ENCODE measurements around the gene ARRB1. TPM values are rescaled to one million over a fixed set of nuclear protein-coding genes. Genes with fewer than 3 reads are reported as not detected.

Gene ARRB1
- total and polyA plus RNA-seq, 4 donors = 3.3 to 21.2 (median 12.5) TPM

DNA sequence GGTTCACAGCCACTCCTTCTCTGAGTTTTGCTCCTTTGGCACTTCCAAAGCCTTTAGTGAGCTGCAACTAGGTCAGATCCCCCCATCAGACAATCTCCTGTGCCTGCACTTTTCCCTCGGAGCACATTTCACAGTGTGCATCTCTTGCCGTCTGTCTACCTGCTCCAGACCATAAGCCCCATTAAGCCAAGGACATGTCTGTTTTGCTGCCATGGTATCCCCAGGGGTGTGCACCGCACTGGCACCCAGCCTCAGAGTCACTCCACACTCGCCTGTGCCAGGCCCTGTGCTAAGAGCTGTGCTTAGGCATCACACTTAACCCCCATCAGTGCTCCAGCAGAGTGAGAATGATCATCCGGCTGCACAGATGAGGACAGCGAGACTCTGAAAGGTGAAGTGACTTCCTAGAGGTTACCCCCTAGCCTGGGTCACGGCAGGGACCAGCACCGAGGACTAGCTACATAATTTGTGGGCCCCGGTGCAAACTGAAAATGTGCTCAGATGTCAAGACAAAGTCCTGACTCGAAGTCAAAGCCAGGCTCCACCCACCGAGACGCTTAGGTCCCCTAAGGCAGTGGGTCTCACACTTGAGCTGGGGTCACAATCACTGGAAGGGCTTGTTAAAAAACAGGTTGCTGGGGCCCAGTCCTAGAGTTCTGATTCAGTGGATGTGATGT is 33.9 kb downstream of the ARRB1 start:
- DNase-seq (ENCODE audit: low spot score) = no peak
- H3K4me3 ChIP-seq (ENCODE audit: low read depth in 1 of 3, low read length in 3 of 3) = no peak overlapping the region
- no peak overlapping the region for H3K27ac ChIP-seq (ENCODE audit: low read depth in 1 of 2, low read length in 2 of 2)
- no peaks in the 10 kb centered on the region for H3K27me3 ChIP-seq (ENCODE audit: control insufficient read depth in 4 of 4, insufficient read depth in 4 of 4, low read length in 3 of 4)
- no peaks in the 10 kb centered on the region for H3K9me3 ChIP-seq (ENCODE audit: control insufficient read depth in 4 of 4, low read length in 3 of 4)
- H3K36me3 ChIP-seq (ENCODE audit: control insufficient read depth in 4 of 4, insufficient read depth in 3 of 4, low read depth in 1 of 4, low read length in 3 of 4) = no peaks in the 10 kb centered on the region
- WGBS = 83% methylated on average over 12 of the region's 12 CpGs
- H3K4me1 ChIP-seq (ENCODE audit: control insufficient read depth in 4 of 4, insufficient read depth in 4 of 4, low read length in 3 of 4) = peaks cover 1 to 4% (median 2%) of the 10 kb centered on the region in 4 donors
- TF ChIP-seq, protein P1, sequence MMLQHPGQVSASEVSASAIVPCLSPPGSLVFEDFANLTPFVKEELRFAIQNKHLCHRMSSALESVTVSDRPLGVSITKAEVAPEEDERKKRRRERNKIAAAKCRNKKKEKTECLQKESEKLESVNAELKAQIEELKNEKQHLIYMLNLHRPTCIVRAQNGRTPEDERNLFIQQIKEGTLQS (IDR thresholded peaks at IDR 0.05) = no peak
- TF ChIP-seq HNF4G (IDR thresholded peaks at IDR 0.05) = no peak
- TF ChIP-seq NR2F2 (IDR thresholded peaks at IDR 0.05) = no peak
- TF ChIP-seq RXRA (IDR thresholded peaks at IDR 0.05) = no peak
- TF ChIP-seq YY1 (IDR thresholded peaks at IDR 0.05) = no peak
- no peak for TF ChIP-seq SP1 (IDR thresholded peaks at IDR 0.05)
- no peak for TF ChIP-seq JUND (IDR thresholded peaks at IDR 0.05)
- TF ChIP-seq, protein P2, sequence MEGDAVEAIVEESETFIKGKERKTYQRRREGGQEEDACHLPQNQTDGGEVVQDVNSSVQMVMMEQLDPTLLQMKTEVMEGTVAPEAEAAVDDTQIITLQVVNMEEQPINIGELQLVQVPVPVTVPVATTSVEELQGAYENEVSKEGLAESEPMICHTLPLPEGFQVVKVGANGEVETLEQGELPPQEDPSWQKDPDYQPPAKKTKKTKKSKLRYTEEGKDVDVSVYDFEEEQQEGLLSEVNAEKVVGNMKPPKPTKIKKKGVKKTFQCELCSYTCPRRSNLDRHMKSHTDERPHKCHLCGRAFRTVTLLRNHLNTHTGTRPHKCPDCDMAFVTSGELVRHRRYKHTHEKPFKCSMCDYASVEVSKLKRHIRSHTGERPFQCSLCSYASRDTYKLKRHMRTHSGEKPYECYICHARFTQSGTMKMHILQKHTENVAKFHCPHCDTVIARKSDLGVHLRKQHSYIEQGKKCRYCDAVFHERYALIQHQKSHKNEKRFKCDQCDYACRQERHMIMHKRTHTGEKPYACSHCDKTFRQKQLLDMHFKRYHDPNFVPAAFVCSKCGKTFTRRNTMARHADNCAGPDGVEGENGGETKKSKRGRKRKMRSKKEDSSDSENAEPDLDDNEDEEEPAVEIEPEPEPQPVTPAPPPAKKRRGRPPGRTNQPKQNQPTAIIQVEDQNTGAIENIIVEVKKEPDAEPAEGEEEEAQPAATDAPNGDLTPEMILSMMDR (IDR thresholded peaks at IDR 0.05; ENCODE audit: low read depth, low read length, missing input control) = no peak
- H3K9ac ChIP-seq (ENCODE audit: low read depth in 1 of 2, low read length in 2 of 2) = no peak overlapping the region

DNA sequence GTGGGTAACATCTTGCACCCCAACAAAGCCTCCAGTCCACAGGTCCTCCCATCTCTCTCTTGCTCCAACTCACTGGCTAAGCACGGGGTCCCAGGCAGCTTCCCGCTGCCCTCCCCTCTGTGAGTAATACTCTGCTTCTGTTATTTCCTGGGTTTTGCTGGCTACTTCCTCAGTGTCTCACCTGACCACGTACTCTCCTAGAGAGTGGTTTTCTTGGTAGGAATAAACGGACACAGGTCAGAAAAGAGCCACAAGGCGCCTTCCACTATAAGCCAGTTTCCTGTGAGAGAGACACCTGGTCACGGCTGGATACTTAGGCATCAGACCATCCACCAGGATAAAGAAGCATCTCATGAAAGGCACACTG is 36.0 kb downstream of the ARRB1 start:
- H3K27ac ChIP-seq (ENCODE audit: low read depth in 1 of 2, low read length in 2 of 2) = no peak overlapping the region
- no peak for DNase-seq (ENCODE audit: low spot score)
- TF ChIP-seq TAF1 (conservative IDR thresholded peaks at IDR 0.05) = no peak
- no peak for TF ChIP-seq NR2F2 (IDR thresholded peaks at IDR 0.05)
- TF ChIP-seq, protein P3, sequence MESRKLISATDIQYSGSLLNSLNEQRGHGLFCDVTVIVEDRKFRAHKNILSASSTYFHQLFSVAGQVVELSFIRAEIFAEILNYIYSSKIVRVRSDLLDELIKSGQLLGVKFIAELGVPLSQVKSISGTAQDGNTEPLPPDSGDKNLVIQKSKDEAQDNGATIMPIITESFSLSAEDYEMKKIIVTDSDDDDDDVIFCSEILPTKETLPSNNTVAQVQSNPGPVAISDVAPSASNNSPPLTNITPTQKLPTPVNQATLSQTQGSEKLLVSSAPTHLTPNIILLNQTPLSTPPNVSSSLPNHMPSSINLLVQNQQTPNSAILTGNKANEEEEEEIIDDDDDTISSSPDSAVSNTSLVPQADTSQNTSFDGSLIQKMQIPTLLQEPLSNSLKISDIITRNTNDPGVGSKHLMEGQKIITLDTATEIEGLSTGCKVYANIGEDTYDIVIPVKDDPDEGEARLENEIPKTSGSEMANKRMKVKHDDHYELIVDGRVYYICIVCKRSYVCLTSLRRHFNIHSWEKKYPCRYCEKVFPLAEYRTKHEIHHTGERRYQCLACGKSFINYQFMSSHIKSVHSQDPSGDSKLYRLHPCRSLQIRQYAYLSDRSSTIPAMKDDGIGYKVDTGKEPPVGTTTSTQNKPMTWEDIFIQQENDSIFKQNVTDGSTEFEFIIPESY (IDR thresholded peaks at IDR 0.05) = no peak
- TF ChIP-seq FOXA2 (IDR thresholded peaks at IDR 0.05) = no peak
- no peak for TF ChIP-seq FOXA1 (IDR thresholded peaks at IDR 0.05)
- TF ChIP-seq, protein P2 (IDR thresholded peaks at IDR 0.05; ENCODE audit: low read depth, low read length, missing input control) = no peak
- TF ChIP-seq, protein P1 (IDR thresholded peaks at IDR 0.05) = no peak
- no peak for TF ChIP-seq HNF4G (IDR thresholded peaks at IDR 0.05)
- no peak for TF ChIP-seq JUND (IDR thresholded peaks at IDR 0.05)
- no peak overlapping the region for H3K4me3 ChIP-seq (ENCODE audit: low read depth in 1 of 3, low read length in 3 of 3)
- no peaks in the 10 kb centered on the region for H3K9me3 ChIP-seq (ENCODE audit: control insufficient read depth in 4 of 4, low read length in 3 of 4)
- no peaks in the 10 kb centered on the region for H3K27me3 ChIP-seq (ENCODE audit: control insufficient read depth in 4 of 4, insufficient read depth in 4 of 4, low read length in 3 of 4)
- H3K4me1 ChIP-seq (ENCODE audit: control insufficient read depth in 4 of 4, insufficient read depth in 4 of 4, low read length in 3 of 4) = peaks cover 1 to 6% (median 3%) of the 10 kb centered on the region in 4 donors
- no peaks in the 10 kb centered on the region for H3K36me3 ChIP-seq (ENCODE audit: control insufficient read depth in 4 of 4, insufficient read depth in 3 of 4, low read depth in 1 of 4, low read length in 3 of 4)
- H3K9ac ChIP-seq (ENCODE audit: low read depth in 1 of 2, low read length in 2 of 2) = no peak overlapping the region
- WGBS = 79% methylated on average over 6 of the region's 6 CpGs
